IPS DF 6.9 (cell line): ENCODE data around the gene CEP19.

Source experiments
- DNase-seq: peaks from one replicate; pipeline ENCODE4 v3.0.0-alpha.2; 2013; ENCODE audit warnings: low read depth, low spot score
- H3K27ac ChIP-seq: one replicate; pipeline ENCODE4 v1.5.1; 2013; ENCODE audit warnings: low read length, control low read depth
- H3K27me3 ChIP-seq: 2 replicates; pipeline ENCODE4 v1.6.1; 2013; ENCODE audit warnings: mild to moderate bottlenecking, low read length; ENCODE audit not compliant: control insufficient read depth, insufficient read depth
- H3K36me3 ChIP-seq: 2 replicates; pipeline ENCODE4 v1.6.1; 2013; ENCODE audit warnings: low read length; ENCODE audit not compliant: control insufficient read depth, insufficient read depth
- H3K4me1 ChIP-seq: 2 replicates; pipeline ENCODE4 v1.6.1; 2013; ENCODE audit warnings: low read length; ENCODE audit not compliant: control insufficient read depth, insufficient read depth
- H3K4me3 ChIP-seq: 2 replicates; pipeline ENCODE4 v1.5.1; 2013; ENCODE audit warnings: mild to moderate bottlenecking, low read length
- H3K9me3 ChIP-seq: 2 replicates; pipeline ENCODE4 v1.6.1; 2013; ENCODE audit warnings: low read length, inconsistent platforms; ENCODE audit not compliant: control insufficient read depth, insufficient read depth
- WGBS: extraction: QIAGEN DNeasy Blood & Tissue Kit; methylation state at CpG from one replicate; pipeline ENCODE4 v1.1.7; 2013; ENCODE audit warnings: mixed read lengths, missing lambda C conversion rate; ENCODE audit not compliant: insufficient read length, insufficient coverage; 5-methylcytosine and 5-hydroxymethylcytosine counted together

Gene CEP19

DNA sequence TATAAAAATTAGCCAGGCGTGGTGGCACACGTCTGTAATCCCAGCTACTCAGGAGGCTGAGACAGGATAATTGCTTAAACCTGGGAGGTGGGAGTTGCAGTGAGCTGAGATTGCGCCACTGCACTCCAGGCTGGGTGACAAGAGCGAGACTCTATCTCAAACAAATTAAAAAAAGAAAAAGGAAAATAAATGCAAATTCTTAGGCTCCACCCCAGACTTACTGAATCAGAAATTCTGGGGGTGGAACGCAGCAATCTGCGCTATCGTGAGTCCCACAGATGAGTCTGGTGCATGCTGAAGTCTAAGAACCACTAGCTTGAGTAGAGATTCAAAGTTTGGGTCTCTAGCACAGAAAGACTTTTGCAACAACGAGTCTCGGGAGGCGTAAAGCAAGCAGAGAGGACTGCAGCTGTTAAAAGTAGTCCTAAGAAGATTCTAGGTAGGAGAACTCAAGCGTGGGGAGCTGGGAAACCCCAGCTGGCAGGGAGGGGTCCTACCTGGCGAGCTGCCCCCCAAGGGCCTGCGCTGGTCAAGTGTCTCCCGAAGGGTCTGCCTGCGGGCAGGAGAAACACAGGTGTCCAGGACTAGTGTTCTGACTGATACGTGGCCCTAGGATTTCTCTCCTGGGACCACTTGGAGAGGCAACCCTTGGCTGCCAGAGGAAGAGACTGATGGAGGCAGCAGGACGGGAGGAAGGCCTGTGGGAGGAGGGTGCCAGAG lies 21.9 kb downstream of the CEP19 start:
- no peaks in the 10 kb centered on the region for H3K9me3 ChIP-seq
- H3K27me3 ChIP-seq: no peaks in the 10 kb centered on the region
- WGBS: no CpG with 5 or more reads among the region's 17 CpGs
- 0 out of 2 replicates have a peak, but pooled peaks cover 1% of the 10 kb centered on the region for H3K4me1 ChIP-seq
- no peaks in the 10 kb centered on the region for H3K36me3 ChIP-seq
- H3K27ac ChIP-seq: no peak overlapping the region
- no peak for DNase-seq
- H3K4me3 ChIP-seq: no peak overlapping the region

DNA sequence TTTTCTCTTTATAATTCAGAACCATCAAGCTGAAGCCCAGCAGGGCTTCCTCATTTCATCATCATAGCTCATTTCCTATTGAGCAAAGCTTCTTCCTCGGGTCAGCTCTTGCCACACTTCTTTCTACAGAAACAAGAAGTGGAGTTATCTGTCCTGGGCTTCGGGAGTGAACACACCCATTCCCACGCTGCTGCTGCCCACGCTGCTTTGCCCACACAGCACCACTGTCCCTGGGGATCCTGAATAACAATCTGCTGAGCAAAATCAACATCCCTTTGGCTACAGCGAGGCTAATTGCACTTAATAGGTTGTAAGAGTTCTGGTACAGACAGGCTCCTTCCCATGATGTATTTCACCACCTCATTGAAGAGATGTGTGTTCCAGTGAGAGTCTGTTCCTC lies 23.7 kb downstream of the CEP19 start:
- no peak overlapping the region for H3K4me3 ChIP-seq
- DNase-seq: no peak
- no CpG with 5 or more reads among the region's 5 CpGs for WGBS
- 0 out of 2 replicates have a peak, but pooled peaks cover 1% of the 10 kb centered on the region for H3K4me1 ChIP-seq
- H3K27me3 ChIP-seq: no peaks in the 10 kb centered on the region
- no peak overlapping the region for H3K27ac ChIP-seq
- no peaks in the 10 kb centered on the region for H3K36me3 ChIP-seq
- no peaks in the 10 kb centered on the region for H3K9me3 ChIP-seq

DNA sequence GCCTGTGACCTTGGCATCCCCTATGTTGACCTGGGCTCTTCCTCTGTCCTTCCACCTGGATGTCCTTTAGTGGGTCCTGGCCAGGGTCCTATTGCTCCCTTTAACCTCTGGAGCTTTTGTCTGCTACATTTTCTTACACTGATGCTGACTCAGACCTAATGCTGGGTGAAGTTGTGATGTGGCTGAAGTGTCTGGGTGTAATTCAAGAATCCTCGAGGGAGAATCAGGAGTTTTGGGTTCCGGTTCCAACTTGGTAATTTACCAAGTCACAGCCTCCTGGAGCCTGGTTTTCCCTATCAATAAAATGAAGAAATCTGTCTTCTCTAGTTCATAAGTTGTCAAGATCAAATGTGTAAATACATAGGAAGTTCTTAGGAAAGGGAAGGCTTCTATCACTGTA lies 25.6 kb downstream of the CEP19 start:
- WGBS: no CpG with 5 or more reads among the region's 2 CpGs
- H3K4me1 ChIP-seq: 0 out of 2 replicates have a peak, but pooled peaks cover 1% of the 10 kb centered on the region
- H3K27ac ChIP-seq: no peak overlapping the region
- H3K27me3 ChIP-seq: no peaks in the 10 kb centered on the region
- H3K9me3 ChIP-seq: no peaks in the 10 kb centered on the region
- H3K36me3 ChIP-seq: no peaks in the 10 kb centered on the region
- no peak for DNase-seq
- no peak overlapping the region for H3K4me3 ChIP-seq

DNA sequence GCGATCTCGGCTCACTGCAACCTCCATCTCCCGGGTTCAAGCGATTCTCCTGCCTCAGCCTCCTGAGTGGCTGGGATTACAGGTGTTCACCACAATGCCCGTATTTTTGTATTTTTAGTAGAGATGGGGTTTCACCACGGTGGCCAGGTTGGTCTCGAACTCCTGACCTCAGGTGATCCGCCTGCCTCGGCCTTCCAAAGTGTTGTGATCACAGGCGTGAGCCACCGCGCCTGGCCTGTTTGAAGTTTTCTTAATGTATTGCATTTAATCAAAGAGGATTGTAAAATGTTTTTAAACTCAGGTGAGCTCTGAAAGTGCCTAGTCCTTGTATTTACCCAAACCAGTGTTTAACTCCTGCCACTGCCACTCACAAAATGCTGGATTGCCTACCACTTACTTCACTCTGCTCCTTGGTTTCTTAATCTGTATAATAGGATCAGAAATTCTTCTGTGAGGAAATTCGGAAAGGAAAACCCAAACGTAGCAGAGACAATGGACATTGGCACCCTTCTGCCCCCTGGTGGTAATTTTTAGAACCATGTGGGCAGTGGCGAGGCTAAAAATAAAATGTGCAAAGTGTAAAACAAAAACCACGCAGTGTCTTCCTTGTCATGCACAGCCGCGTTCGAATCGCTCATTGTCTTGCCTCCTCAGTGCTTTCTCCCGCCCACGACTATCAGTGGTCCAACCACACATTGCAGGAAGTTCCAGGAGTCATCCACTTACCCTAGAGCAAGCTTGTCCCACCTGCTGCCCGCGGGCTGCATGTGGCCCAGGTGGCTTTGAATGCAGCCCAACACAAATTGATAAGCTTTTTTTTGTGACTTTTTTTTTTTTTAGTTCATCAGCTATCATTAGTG lies 27.3 kb downstream of the CEP19 start:
- peak; percentile 31 for DNase-seq

DNA sequence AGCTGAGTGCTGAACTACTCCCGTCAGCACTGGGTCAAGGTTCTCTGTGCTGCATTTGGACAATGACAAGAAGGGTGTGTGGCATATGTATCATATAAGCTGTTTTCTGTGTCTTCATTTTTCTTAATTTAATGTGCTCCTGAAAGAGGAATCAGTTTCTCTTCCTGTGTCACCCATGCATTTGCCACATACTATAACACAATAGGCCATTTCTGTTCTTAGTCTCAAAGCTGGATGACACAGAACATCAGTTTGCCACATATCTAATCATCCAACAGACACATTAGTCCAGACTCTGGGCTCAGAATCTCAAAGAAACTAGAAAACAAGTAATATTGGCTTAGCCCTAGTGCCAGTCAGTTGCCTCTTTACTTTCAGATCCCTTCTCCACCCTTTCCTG lies 34.1 kb downstream of the CEP19 start:
- no peaks in the 10 kb centered on the region for H3K27me3 ChIP-seq
- no peaks in the 10 kb centered on the region for H3K9me3 ChIP-seq
- no peak overlapping the region for H3K4me3 ChIP-seq
- WGBS: no CpG with 5 or more reads among the region's 1 CpG
- DNase-seq: no peak
- H3K27ac ChIP-seq: no peak overlapping the region
- no peaks in the 10 kb centered on the region for H3K4me1 ChIP-seq
- no peaks in the 10 kb centered on the region for H3K36me3 ChIP-seq

More for the DNA sequence above, 27.3 kb downstream of the CEP19 start:
- H3K27ac ChIP-seq: no peak overlapping the region
- no peak overlapping the region for H3K4me3 ChIP-seq
- no CpG with 5 or more reads among the region's 24 CpGs for WGBS
- H3K9me3 ChIP-seq: no peaks in the 10 kb centered on the region
- no peaks in the 10 kb centered on the region for H3K36me3 ChIP-seq
- no peaks in the 10 kb centered on the region for H3K27me3 ChIP-seq
- H3K4me1 ChIP-seq: 0 out of 2 replicates have a peak, but pooled peaks cover 1% of the 10 kb centered on the region

DNA sequence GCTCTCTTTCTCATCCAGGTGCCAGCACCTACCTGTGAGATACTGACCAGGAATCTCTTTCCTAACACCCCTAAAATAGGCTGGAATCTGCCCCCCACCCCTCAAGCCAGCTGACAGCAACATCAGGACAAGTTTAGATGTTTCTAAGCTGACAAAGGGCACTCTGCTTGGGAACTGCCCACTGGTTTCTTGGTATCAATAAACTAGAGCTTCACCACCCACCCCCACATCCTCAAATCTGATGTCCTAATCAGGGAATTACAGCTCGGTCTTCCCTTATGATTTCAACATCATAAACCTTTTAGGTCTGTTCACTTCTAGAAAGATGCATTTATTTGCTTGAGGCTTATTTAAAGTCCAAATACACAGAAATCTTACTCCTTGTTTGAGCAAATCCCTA lies 34.7 kb downstream of the CEP19 start:
- Histone ChIP-seq H3K4me3 (no peak overlapping the region), H3K27me3 (no peaks in the 10 kb centered on the region), H3K4me1 (no peaks in the 10 kb centered on the region), H3K9me3 (no peaks in the 10 kb centered on the region), H3K36me3 (no peaks in the 10 kb centered on the region), H3K27ac (no peak overlapping the region)
- DNase-seq: no peak
- WGBS: no CpG with 5 or more reads among the region's 1 CpG

DNA sequence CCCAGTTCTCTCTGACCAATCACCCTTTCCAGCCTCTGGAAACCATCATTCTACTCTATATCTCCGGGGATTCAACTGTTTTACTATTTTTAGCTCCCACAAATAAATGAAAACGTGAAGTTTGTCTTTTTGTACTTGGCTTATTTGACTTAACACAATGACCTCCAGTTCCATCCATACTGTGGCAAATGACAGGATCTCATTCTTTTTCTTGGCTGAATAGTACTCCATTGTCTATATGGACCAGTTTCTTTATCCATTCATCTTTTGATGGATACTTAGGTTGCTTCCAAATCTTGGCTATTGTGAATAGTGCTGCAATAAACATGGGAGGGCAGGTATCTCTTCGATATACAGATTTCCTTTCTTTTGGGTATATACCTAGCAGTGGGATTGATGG lies 38.4 kb downstream of the CEP19 start:
- WGBS: no CpG with 5 or more reads among the region's 3 CpGs
- Histone ChIP-seq H3K27ac (no peak overlapping the region), H3K36me3 (no peaks in the 10 kb centered on the region), H3K9me3 (no peaks in the 10 kb centered on the region), H3K4me3 (no peak overlapping the region), H3K27me3 (no peaks in the 10 kb centered on the region), H3K4me1 (no peaks in the 10 kb centered on the region)
- no peak for DNase-seq

DNA sequence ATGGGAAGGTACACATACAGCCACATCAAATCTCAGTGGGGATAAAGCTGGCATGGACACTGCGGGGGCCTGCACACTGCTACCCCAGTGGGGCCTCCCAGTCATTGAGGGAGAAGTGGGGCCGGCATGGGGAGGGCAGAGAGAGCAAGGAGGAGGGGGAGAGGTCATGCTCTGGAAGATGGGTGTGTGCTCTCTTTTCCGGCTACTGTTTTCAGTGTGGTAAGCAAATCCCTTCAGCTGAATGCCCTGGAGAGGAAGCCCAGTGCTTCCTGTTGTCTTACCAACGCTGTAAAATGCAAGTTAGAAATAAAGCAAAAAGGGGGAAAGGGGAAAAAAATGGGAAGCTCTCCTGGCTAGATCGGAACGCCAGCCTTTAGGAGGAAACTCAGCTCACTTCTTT lies 41.7 kb downstream of the CEP19 start:
- Histone ChIP-seq H3K9me3 (no peaks in the 10 kb centered on the region), H3K36me3 (no peaks in the 10 kb centered on the region), H3K4me1 (0 out of 2 replicates have a peak, but pooled peaks cover 1% of the 10 kb centered on the region), H3K27me3 (no peaks in the 10 kb centered on the region), H3K27ac (no peak overlapping the region), H3K4me3 (no peak overlapping the region)
- no CpG with 5 or more reads among the region's 6 CpGs for WGBS
- DNase-seq: no peak

DNA sequence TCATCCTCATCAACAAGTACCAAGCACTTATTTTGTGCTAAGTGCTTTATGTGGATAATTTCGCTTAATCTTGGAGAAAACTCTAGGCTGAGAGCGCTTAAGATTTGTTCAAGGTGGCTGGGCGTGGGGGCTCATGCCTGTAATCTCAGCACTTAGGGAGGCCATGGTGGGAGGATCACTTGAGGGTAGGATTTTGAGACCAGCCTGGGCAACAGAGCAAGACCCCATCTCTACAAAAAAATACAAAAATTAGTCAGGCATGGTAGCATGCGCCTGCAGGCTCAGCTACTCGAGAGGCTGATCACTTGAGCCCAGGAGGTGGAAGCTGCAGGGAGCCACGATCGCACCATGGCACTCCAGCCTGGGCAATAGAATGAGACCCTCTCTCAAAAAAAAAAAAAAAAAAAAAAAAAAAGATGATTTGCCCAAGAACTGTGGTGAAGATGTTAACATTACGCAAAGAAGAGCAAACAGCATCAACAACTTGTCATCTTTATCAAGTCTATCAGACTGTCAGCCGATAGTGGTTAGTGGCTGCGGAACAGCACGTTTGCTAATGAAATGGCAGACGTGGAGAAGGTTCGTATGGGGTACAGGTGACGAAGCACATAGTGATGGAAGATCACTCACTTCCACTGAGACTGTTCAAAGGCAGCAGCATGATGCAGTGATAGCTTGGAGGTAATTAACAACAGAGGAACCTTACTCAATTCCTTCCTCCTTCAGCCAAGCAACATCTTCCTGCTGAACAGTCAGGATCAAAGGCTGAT lies 44.8 kb downstream of the CEP19 start:
- H3K4me1 ChIP-seq: 0 out of 2 replicates have a peak, but pooled peaks cover 1% of the 10 kb centered on the region

More for the DNA sequence above, 44.8 kb downstream of the CEP19 start:
- H3K9me3 ChIP-seq: no peaks in the 10 kb centered on the region
- WGBS: no CpG with 5 or more reads among the region's 14 CpGs
- DNase-seq: no peak
- no peaks in the 10 kb centered on the region for H3K27me3 ChIP-seq
- H3K4me3 ChIP-seq: no peak overlapping the region
- no peaks in the 10 kb centered on the region for H3K36me3 ChIP-seq
- no peak overlapping the region for H3K27ac ChIP-seq
